Choroid plexus epithelial cell (primary cell): ENCODE measurements around the gene AATF.

Experiments used
- DNase-seq: peaks from one replicate; pipeline ENCODE4 v3.0.0-alpha.2; 2010; ENCODE audit warnings: low read depth
- H3K4me3 ChIP-seq: 2 replicates; pipeline ENCODE4 v1.5.1; 2011; ENCODE audit warnings: low read depth, mild to moderate bottlenecking, control low read depth, low read length, moderate library complexity
- CTCF ChIP-seq: conservative IDR thresholded peaks from 2 replicates; pipeline ENCODE4 v1.5.1; 2011; ENCODE audit warnings: low read depth, mild to moderate bottlenecking, control low read depth, inconsistent platforms, low read length, moderate library complexity

Gene AATF

DNA sequence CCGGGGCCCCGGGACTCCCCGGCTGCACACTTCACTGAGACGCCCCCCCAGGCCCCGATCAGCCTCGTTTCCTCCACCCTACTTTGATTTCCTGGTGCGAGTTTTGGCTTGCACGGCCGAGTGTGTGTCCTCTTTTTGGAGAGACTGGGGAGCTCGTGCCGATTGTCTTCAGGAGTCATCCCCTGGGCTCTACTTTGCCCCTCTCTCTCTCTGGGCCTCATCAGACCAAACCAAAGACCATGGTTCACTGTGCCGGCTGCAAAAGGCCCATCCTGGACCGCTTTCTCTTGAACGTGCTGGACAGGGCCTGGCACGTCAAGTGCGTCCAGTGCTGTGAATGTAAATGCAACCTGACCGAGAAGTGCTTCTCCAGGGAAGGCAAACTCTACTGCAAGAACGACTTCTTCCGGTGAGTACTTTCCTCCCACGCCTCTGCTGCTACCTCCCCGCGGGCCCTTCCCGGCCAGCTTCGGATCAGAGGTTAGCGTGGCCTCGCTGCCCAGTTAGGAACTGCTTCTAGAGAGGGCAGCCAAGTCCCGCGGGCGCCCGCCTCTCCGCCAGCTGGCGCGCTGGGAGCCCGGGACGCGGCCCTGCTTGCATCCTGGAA is 10.7 kb upstream of the AATF start:
- peak; percentile 48 for DNase-seq
- no peak overlapping the region for H3K4me3 ChIP-seq
- no peak for TF ChIP-seq CTCF

- no peak for DNase-seq
Observed at GRCh38 chr17:36938566-36939051, 10.1 kb upstream of the AATF start.

DNA sequence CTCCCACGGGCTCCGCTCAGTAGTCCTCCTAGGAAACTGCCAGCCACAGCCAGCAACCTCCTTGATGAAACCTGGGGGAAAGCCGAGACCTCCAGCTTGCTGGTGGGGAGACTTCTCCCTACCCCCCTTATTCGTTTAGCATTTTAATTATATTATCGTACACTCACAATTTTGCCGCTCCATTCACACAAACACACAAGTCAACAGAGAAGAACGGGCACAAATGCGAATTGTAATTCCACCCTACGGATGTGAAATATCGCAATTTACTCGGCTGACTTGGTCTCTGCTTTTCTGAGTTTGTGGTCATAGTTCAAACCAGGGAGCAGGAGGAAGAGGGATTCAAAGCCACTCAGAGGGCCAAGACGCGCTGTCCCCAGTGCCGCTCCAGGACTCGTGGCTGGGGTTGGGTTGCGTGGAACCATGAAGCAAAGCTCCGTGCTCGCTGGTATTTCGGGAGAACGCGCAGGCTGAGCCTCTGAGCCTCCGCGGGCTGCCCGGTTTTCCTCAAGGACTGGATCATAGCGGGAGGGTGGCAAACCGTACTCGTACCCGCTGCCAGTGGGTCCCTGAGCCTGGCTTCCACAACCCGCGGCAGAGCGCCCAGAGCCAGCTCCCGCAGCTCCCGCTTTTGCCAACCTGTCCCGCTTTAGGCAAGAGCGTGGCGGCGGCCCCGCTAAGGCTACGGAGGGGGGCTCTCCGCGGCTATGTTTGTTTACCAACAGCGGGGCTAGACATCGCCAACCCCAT is 9.5 kb upstream of the AATF start:
- DNase-seq = no peak

More at GRCh38 chr17:36938566-36939051, 10.1 kb upstream of the AATF start:
- H3K4me3 ChIP-seq = no peak overlapping the region
- no peak for TF ChIP-seq CTCF

GRCh38 chr17:36939802-36940312 is 8.9 kb upstream of the AATF start:
- no peak for TF ChIP-seq CTCF
- no peak overlapping the region for H3K4me3 ChIP-seq

More for the DNA sequence above, 9.5 kb upstream of the AATF start:
- H3K4me3 ChIP-seq = no peak overlapping the region
- no peak for TF ChIP-seq CTCF

DNA sequence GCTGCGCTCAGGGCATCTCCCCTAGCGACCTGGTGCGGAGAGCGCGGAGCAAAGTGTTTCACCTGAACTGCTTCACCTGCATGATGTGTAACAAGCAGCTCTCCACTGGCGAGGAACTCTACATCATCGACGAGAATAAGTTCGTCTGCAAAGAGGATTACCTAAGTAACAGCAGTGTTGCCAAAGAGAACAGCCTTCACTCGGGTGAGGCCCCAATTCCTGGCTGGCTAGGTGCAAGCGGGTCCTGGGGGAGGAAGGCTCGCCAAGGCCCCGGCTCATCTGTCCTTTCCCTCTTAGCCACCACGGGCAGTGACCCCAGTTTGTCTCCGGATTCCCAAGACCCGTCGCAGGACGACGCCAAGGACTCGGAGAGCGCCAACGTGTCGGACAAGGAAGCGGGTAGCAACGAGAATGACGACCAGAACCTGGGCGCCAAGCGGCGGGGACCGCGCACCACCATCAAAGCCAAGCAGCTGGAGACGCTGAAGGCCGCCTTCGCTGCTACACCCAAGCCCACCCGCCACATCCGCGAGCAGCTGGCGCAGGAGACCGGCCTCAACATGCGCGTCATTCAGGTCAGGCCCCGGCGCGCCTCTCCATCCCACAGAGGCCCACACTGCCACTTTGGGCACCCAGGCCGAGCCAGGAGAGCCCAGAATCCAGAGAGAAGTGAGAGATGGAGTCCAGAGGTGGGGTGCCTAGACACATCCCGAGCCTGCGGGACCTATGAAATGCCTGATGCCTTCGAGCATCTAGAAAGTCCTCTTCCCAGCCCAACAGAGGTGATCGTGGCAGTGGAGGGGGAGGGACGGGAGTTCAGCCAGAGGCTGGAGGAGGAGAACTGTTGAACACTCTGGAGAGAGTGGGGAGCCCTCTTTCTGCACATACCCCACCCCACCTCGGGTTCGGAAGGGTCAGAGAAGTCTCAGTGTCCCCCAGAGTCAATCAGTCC is 8.2 kb upstream of the AATF start:
- H3K4me3 ChIP-seq = no peak overlapping the region
- no peak for DNase-seq
- TF ChIP-seq CTCF = no peak

More at GRCh38 chr17:36939802-36940312, 8.9 kb upstream of the AATF start:
- no peak for DNase-seq

DNA sequence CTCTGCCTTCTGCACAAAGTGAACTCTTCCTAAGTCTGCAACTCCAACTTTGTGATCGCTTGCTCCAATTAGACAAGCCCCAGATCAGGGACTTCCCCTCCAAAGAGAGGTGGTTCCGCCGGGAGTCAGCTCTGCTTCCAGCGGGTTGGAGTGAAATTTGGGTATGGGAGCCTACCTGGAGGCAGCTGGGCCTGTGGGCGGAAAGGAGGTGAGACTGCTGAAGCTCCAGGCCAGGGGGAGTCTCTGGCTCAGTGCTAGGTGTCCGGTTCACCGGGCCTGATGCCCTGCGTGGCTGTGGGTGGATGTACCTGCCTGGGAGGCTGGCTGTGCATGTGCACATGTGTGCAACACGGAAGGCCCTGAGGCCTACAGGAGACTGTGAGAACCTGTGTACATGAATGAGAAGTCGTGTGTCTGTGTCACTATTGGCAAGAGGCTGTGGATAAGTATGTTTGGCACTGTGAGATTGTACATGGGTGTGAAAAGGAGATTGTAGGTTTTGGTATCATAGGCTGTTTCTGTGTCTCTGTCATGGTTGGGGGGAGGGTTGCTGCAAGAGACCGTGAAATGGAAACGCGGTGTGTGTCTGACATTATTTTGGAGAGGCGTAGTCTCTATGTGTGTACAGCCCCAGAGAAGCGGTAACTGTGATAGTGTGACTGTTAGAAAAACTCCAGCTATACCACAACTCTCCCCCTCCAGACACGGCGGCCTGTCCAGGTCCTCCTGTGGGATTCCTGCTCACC is 7.3 kb upstream of the AATF start:
- no peak for TF ChIP-seq CTCF
- no peak overlapping the region for H3K4me3 ChIP-seq
- no peak for DNase-seq
